ENCODE results near the gene SDCBP2.

SDCBP2 gene

GRCh38 chr20:1273366-1273765 lies 55.6 kb downstream of the SDCBP2 start:
- no peak overlapping the region for H3K4me3 ChIP-seq (ENCODE audit: low read length)
- DNase-seq (ENCODE audit: low read depth), result no peak
- TF ChIP-seq CTCF (IDR thresholded peaks at IDR 0.05; ENCODE audit: insufficient read depth, low read depth, low read length, missing control alignments), result no peak

GRCh38 chr20:1272368-1273100 lies 56.4 kb downstream of the SDCBP2 start:
- H3K4me3 ChIP-seq (ENCODE audit: low read length), result no peak overlapping the region
- TF ChIP-seq CTCF (IDR thresholded peaks at IDR 0.05; ENCODE audit: insufficient read depth, low read depth, low read length, missing control alignments), result no peak
- no peak for DNase-seq (ENCODE audit: low read depth)

GRCh38 chr20:1269850-1270249 lies 59.1 kb downstream of the SDCBP2 start:
- no peak for DNase-seq (ENCODE audit: low read depth)
- TF ChIP-seq CTCF (IDR thresholded peaks at IDR 0.05; ENCODE audit: insufficient read depth, low read depth, low read length, missing control alignments), result no peak
- no peak overlapping the region for H3K4me3 ChIP-seq (ENCODE audit: low read length)

- no peak for DNase-seq (ENCODE audit: low read depth)
- no peak for TF ChIP-seq CTCF (IDR thresholded peaks at IDR 0.05; ENCODE audit: insufficient read depth, low read depth, low read length, missing control alignments)
These were observed 59.7 kb downstream of the SDCBP2 start for GRCh38 chr20:1269235-1269634.

GRCh38 chr20:1267809-1268374 lies 61.0 kb downstream of the SDCBP2 start:
- TF ChIP-seq CTCF (IDR thresholded peaks at IDR 0.05; ENCODE audit: insufficient read depth, low read depth, low read length, missing control alignments), result no peak
- no peak for DNase-seq (ENCODE audit: low read depth)
- no peak overlapping the region for H3K4me3 ChIP-seq (ENCODE audit: low read length)

More at GRCh38 chr20:1269235-1269634, 59.7 kb downstream of the SDCBP2 start:
- H3K4me3 ChIP-seq (ENCODE audit: low read length), result no peak overlapping the region

GRCh38 chr20:1267161-1267560 lies 61.8 kb downstream of the SDCBP2 start:
- H3K4me3 ChIP-seq (ENCODE audit: low read length), result no peak overlapping the region
- no peak for DNase-seq (ENCODE audit: low read depth)
- TF ChIP-seq CTCF (IDR thresholded peaks at IDR 0.05; ENCODE audit: insufficient read depth, low read depth, low read length, missing control alignments), result no peak
